GM19328 (cell line): ENCODE measurements around the gene ATG3.
"Not testable (repeated sequence)": the region's sequence is repeated elsewhere in the genome, so short reads cannot be mapped to it uniquely, and the experiment has no call there.

Experiments
- ATAC-seq: cut with Tn5 transposase; IDR thresholded peaks from one replicate; pipeline ENCODE4 v1.9.1; 2021; ENCODE audit warnings: mild to moderate bottlenecking, moderate library complexity; ENCODE audit not compliant: unreplicated experiment

The ATG3 gene

DNA sequence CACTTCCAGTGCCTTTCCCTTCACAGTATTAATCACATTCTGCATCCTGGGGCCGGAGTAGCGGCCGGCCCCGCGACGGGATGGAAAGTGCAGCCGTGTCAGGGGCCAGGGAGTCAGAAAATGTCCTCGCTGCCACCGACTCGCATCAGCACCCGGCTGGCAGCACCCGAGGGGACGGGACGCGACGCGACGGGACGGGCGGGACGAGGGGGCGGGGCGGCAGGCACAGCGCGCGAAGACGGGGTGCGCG is 353 bp downstream of the ATG3 start:
- peak; percentile 40 for ATAC-seq

DNA sequence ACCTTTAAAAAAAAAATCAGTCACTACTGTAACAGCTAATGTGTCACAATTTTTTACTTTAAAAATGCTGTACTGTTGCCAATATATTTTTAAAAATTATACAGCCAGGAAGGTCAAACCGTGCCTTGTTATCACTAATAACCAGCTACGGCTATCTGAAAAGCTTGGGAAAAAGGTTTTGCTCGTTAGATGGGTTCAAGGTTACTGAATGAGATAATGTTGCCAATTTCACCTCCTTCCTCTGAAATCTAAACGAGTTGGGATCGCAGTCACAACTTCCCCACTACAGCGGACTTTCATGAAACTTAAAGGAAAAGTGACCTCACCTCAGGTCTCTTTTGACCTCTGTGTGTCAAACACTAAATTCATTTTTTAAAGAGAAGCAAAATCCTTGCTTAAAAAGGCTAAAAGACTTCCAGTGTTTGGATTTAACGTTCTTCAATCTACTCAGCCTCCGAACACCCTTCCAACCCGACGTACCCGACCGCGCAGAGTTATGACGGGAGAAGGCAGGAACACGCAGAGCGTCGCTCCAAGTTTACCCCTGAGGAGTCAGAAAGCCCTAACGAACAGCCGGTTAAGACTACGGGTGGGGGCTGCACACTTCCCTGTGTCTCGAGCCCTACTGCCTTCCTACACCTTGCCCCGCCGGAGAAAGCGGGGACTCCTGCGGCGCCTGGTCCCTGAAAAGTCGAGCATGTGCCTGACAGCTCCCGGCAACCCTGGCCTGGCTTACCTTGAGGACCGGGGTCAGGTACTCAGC is 860 bp downstream of the ATG3 start:
- peak; percentile 21 for ATAC-seq

- no peak for ATAC-seq
Measured at GRCh38 chr3:112560307-112560706, 1.5 kb downstream of the ATG3 start.

DNA sequence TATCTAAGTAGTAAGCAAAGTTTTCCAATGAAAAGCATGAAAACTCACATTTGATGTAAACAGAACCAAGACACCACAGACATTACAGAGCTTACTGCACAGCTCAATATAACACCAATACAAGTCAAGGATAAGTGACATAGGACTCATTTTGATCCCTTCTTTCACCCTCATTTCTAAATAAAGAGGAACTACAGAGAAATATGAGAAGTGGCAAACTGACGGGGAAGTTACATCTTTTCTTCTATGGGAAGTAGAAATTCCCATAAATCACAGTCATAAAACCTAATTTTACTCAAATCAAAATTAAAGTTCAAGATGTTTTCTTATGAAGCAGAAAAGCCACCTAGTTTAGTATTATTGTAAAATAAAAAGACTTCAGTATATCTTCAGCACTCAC is 3.8 kb downstream of the ATG3 start:
- no peak for ATAC-seq

- no peak for ATAC-seq
Measured at GRCh38 chr3:112555535-112556170, 6.1 kb downstream of the ATG3 start.

DNA sequence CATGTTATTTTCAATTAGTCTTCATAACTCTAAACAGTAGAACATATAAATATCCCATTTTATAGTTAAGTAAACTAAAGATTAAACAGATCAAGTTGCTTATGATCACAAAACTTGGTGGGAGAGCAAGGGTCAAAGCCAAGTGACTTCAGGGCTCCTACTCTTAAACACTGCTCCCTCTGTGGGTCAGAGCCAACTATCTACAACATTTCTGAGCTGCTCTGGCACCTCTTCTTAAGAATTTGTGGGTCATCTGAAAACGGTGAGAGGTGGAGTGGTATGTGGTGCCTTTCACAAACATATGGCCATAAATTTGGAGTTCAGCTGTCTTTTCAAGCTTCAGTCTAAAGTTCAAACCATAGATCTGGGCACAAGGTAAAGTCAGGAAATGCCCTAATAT is 10.9 kb downstream of the ATG3 start:
- no peak for ATAC-seq

DNA sequence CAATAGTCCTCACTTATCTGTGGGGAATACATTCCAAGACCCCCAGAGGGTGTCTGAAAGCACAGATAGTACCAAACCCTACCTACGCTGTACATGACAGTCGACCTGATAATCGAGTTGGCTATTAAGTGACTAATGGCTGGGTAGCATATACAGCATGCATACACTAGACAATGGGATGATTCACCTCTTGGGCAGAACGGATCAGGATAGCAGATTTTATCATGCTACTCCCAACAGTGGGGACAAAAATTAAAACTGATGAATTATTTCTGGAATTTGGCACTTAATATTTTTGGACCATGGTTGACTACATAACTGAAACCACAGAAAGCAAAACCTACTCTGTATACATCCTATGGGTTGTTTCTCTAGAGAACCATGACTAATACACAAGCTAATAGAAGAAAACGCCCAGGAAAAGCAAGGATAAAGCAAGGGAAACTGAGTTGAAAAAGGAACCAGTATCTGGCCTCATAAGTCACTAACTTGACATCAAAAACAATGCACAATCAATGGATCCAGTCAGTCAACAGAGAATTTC is 15.5 kb downstream of the ATG3 start:
- ATAC-seq, result no peak

DNA sequence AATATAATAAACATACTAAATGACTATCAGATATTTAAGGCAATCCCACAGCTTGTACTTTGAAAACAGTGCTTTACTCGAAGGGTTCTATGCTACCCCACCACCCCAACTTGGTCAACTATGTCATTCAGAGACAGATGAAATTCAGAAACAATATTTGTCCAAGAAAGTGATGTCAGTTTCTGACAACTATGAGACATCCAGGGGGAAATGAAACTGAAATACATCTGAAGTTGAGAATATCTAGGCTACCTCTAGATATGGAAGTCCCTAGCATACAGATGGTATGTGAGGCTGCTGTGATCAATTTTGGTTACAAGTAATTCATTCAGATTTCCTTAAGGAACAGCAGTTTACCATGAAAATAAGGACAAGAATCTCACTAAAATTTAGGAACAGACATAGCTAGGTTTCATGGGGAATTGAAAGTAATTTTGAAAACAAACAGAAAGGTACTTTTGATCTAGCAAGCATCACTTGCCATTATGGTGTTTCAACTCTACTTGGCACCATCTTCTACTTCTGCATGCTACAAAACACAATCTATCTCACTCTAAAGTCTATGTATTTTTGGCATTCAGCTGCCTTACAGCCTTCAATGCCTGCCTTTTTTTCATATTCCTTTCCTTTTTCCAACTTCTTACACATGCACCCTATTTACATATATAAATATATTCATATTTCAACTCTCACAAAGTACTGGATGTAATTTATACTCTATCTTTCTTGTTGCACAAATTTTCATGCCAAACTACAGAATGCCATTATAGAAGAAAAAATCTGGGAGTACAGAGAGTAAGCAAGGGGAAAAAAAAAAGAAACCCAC is 21.7 kb downstream of the ATG3 start:
- no peak for ATAC-seq

GRCh38 chr3:112531358-112531781 is 30.4 kb downstream of the ATG3 start:
- ATAC-seq, result no peak

DNA sequence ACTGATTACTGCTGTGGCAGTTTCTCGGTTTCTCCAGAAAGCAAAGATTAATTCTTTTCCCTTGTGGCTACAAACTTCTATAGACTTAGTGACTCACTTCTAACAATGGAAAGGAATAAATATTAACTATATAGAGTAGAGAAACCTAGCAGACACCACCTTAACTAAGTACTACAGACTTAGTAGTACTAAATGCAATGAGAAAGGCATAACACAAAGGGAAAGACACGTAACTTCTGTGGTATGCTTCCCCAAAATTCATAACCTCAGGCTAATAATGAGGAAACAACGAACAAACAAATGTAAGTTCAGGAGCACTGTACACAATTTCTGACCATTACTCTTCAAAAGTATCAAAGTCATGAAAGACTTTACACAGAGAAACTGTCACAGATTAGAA is 31.2 kb downstream of the ATG3 start:
- ATAC-seq, result no peak

DNA sequence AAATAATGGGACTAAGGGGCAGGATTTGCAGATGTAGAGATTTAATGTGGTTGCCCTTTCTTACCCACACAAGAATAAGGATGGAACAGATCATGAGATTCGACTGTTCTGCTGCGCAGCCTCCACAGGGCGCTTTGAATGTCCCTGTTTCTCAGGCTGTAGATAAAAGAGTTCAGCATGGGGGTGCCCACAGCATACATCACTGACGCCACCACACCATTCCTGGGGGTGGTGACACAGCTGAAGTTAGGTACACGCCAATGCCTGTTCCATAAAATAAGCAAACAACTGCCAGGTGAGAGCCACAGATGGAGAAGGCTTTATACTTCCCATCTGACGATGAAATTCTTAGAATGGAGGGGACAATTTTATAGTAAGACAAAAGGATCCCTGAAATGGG is 37.6 kb downstream of the ATG3 start:
- ATAC-seq, result not testable (repeated sequence)

GRCh38 chr3:112519424-112520001 is 42.2 kb downstream of the ATG3 start:
- no peak for ATAC-seq

DNA sequence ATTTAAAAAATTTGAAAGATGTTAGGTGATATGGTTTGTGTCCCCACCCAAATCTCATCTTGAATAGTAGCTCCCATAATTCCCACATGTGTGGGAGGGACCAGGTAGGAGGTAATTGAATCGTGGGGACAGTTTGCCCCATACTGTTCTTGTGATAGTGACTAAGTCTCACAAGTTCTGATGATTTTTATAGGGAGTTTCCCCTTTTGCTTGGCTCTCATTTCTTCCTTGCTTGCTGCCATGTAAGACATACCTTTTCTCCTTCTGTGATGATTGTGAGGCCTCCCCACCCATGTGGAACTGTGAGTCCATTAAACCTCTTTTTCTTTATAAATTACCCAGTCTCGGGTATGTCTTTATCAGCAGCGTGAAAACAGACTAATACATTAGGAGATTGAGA is 42.8 kb downstream of the ATG3 start:
- not testable (repeated sequence) for ATAC-seq

DNA sequence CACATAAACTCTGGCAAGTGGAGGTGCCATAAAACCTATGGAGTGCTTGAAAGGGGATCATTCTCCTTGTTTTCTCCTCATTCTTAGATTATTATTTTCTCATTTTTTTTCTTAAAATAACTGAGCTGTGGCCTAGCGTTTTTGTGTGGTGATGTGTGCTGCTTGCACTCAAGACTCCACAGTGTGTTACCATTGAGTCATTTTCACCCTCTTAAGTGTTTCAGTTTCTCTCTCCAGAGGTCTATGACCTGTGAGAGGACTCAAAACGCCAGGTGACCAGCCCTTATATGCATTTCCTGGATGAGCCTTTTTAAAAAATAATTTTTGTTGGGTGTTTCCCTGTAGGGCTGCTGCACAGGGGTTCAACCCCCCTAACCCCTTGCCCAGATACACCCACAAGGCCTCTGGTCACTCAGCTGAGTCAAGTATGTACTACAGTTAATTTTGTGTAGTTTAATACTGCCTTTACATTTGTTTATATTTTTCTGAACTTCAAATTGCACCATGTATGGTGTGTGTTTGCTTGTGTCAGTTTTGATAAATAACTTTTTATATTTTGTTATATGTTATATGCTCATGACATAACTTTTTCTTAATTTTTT is 47.1 kb downstream of the ATG3 start:
- ATAC-seq, result peak; percentile 99

DNA sequence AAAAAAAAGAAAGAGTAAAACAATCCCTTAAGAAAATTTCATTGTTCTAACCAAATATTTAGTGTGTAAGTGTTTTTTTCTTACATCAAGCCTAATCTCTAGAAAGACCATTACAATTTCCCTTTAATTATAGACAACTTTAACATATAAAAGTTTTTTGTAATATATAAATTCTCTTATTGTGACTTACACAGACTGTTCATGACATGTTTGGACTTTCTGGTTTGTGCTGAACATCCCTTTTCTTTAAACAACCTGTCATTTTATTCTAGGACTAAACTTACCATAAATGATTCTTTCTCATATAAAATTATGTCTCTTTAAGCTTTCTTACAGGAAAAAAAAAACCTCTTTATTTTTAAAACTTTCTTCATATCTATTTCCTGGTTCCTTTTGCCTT is 49.4 kb downstream of the ATG3 start:
- no peak for ATAC-seq

DNA sequence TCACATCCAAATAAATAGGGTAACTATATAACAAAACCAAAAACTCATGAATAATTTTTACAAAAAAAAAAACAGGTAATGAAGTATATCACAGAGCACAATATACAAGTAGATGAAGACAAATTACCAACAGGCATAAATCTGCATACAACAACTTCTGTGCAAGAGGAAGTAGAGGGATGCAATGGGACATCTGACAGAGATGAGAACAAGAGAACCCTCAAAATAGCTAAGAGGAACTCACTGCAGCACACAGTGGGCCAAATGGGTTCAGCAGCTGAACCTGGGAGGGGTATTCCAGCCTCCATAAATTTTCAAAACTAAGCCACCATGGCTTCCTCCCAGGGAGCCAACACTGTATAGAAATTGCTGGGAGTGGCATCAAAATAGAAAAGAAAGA is 52.9 kb downstream of the ATG3 start:
- no peak for ATAC-seq

DNA sequence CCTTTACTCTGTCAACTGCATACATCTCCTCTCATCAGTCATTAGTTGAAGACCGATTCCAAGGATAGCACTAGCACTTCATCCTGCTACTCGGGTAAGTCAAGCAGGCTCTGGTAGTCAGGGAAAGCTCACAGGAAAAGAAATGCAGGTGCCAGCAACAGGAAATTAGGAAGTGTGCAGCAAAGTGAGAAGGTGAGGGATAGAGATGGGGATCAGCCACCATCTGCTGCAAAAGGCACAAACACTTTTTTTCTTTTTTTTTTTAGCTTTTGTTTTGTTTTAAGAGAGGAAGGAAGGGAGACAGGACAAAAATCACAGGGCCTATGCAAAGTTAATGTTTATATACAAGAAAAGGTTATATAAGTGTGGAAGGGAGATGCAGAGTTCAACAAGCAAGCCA is 53.5 kb downstream of the ATG3 start:
- ATAC-seq, result no peak

DNA sequence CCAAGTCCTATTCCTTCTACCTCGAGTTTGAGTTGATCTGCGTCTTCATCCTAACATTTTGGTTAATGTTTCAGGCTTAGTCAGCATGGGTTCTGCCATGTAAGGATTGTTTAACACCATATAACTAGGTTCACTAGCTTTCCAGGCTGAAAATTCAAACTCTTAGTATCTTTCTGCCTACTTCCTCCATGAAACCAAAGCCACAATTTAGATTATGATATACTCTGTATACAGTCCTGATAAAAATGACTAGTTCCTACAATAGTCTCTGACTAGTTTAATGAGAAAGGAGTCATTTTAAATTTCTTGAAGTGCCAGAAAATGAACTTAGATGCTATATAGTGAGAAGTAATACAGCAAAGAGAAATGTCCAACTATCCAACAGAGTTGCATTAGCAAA is 55.9 kb downstream of the ATG3 start:
- ATAC-seq, result no peak

- ATAC-seq, result no peak
Measured at GRCh38 chr3:112504123-112504522, 57.6 kb downstream of the ATG3 start.

DNA sequence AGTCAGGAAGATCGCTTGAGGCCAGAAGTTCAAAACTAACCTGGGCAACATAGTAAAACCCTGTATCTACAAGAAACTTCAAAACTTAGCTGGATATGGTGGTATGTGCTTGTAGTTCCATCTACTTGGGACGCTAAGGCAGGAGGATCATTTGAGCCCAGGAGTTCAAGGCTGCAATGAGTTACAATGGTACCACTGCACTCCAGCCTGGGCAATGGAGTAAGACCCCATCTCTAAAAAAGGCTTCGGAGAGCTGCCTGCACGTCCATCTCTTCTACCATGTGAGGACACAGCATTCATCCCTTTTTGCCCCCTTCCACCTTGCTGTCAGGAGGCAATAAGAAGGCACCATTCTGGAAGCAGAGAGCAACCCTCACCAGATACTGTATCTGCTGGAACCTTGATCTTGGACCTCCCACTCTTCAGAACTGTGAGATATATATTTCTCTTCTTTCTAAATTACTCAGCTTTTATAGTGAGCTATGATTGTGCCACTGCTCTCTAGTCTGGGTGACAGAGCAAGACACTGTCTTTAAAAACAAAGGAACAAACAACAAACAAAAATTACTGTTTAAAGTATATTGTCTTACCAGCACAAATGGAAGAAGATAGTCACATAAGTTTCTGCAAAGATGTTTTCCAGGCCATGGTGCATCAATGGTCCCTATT is 58.3 kb downstream of the ATG3 start:
- ATAC-seq, result no peak

DNA sequence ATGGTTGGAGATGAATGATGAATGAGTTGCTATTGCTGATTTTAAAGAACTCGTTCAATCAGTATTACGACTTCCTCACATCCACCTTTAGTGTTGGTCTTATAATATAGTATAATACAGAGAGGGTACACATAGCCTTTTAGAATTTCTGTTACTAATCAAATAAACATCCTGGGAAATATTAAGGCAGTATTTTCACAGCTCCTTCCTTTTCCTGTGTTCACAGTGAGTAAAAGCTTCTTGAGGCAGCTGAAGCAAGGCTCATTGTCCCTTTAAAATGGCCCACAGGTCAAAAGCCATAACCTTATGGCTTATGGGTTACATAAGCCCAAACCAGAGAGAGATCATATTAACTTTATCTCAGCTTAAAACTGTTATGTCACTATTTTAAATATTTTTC is 61.1 kb downstream of the ATG3 start:
- ATAC-seq, result no peak
